RWPE1 (cell line): ENCODE data around the gene SMIM12.
"Not testable (repeated sequence)": the region's sequence is repeated elsewhere in the genome, so short reads cannot be mapped to it uniquely, and the experiment has no call there.

Source experiments
- CTCF ChIA-PET: fragments of 350-600 bp; sonication (Branson Sonifier 250); formaldehyde crosslinking; extraction: SDS; loops from one replicate; lab custom pipeline; 2021; lab: Yijun Ruan, JAX
- POLR2A ChIA-PET: fragments of 400-600 bp; formaldehyde crosslinking; extraction: SDS; loops from one replicate; lab custom pipeline; 2020; ENCODE audit warnings: antibody characterized with exemption; ENCODE audit not compliant: low non-redundant PET; lab: Yijun Ruan, JAX
- DNase-seq: peaks from one replicate; pipeline ENCODE4 v3.0.0; 2012; ENCODE audit warnings: low spot score
- H3K27ac ChIP-seq: fragments of 450-650 bp; 2 replicates; pipeline ENCODE4 v1.5.1; 2017
- TF ChIP-seq, protein P1 (sequence below): fragments of 450-650 bp; conservative IDR thresholded peaks from 2 replicates; pipeline ENCODE4 v1.5.1; 2017; ENCODE audit warnings: low read depth, mild to moderate bottlenecking

Gene SMIM12

DNA sequence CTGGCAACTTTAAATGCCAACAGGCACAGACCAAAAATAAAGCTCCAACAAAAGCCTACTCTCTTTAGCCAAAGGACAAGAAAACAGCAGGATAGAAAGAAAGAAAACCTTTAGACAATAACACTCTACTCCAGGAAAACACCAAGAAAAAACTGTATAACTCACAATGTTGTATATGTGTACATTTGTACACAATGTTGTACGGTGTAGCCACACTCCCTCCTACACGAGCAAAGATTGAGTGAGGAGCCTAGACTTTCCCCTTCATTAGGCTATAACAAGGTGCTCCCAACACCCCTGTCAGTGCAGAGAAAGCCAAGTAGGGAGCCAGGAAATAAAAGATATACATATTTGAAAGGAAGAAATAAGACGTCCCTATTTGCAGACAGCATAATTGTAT is 42.8 kb downstream of the SMIM12 start:
- DNase-seq = no peak
- H3K27ac ChIP-seq = no peak overlapping the region
- CTCF ChIA-PET = interaction anchor here (0.6 kb wide), 2 partner anchors 58 to 473 kb away, joined by 3 read pairs; no protein-coding TSS in a partner anchor
- TF ChIP-seq, protein P1, sequence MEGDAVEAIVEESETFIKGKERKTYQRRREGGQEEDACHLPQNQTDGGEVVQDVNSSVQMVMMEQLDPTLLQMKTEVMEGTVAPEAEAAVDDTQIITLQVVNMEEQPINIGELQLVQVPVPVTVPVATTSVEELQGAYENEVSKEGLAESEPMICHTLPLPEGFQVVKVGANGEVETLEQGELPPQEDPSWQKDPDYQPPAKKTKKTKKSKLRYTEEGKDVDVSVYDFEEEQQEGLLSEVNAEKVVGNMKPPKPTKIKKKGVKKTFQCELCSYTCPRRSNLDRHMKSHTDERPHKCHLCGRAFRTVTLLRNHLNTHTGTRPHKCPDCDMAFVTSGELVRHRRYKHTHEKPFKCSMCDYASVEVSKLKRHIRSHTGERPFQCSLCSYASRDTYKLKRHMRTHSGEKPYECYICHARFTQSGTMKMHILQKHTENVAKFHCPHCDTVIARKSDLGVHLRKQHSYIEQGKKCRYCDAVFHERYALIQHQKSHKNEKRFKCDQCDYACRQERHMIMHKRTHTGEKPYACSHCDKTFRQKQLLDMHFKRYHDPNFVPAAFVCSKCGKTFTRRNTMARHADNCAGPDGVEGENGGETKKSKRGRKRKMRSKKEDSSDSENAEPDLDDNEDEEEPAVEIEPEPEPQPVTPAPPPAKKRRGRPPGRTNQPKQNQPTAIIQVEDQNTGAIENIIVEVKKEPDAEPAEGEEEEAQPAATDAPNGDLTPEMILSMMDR = no peak
- POLR2A ChIA-PET = no interaction called here

GRCh38 chr1:34816332-34816731 is 43.2 kb downstream of the SMIM12 start:
- POLR2A ChIA-PET = no interaction called here

GRCh38 chr1:34810781-34811180 is 48.8 kb downstream of the SMIM12 start:
- H3K27ac ChIP-seq, POLR2A ChIA-PET, DNase-seq, CTCF ChIA-PET: not testable (repeated sequence)

More at GRCh38 chr1:34816332-34816731, 43.2 kb downstream of the SMIM12 start:
- DNase-seq = no peak
- CTCF ChIA-PET = interaction anchor here (0.6 kb wide), 1 partner anchor 58 kb away, joined by 3 read pairs; no protein-coding TSS in a partner anchor
- no peak overlapping the region for H3K27ac ChIP-seq
- TF ChIP-seq, protein P1 = no peak

DNA sequence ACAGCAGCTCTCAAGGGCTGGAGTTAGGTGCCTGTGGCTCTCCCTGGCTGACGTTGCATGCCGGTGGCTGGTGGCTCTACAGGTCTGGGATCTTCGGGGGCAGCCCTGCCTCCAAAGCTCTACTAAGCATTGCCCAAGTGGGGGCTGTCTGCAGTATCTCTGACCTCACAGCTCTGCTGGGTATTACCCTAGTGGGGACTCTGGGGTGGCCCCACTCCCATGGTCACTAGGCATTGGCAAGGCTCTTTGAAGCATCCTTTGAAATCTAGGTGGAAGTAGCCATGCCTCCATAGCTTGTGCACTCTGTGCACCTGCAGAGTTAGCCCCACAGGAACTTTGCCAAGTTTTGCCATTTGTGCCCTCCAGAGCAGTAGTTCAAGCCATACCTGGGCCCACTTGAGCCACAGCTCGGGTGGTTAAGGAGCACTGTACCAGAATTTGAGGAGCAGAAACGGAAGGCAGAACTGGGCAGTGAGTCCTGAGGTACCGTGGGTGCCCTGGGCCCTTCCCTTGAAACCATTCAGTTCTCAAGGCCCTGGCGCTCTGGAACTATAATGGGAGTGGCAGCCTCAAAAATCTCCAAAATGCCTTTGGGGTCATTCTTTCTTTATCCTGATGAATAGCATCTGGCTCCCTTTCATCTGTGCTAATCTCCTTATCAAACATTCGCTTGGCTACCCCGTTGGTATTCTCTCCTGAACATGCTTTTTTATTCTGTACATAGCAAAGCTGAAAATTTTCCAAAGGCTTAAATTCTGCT is 51.3 kb downstream of the SMIM12 start:
- POLR2A ChIA-PET = no interaction called here
- CTCF ChIA-PET = no interaction called here
- DNase-seq = no peak
- no peak overlapping the region for H3K27ac ChIP-seq
- TF ChIP-seq, protein P1 = no peak

- TF ChIP-seq, protein P1 = no peak
- peak; percentile 21 for DNase-seq
- H3K27ac ChIP-seq = no peak overlapping the region
- POLR2A ChIA-PET = no interaction called here
- CTCF ChIA-PET = no interaction called here
These were observed 53.2 kb downstream of the SMIM12 start for GRCh38 chr1:34806396-34806795.

DNA sequence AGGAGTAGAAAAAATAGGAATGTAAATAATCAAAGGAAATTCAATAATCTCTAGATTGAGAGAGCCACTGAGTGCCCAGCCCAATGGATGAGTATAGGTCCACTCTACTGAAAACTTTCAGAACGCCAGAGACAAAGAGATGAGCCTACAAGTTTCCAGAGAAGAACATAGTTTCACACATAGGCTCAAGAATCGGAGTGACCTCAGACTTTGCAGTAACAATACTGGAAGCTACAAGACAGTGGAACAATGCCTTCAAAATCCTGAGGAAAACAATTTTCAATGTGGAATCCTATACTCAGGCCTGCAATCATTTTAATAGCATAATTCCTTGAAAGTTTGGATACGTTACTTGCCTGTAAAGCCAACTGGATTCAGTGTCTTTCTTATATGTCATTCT is 55.8 kb downstream of the SMIM12 start:
- H3K27ac ChIP-seq = no peak overlapping the region
- POLR2A ChIA-PET = no interaction called here
- DNase-seq = no peak
- CTCF ChIA-PET = interaction anchor here (1.4 kb wide), 1 partner anchor 49 kb away, joined by 3 read pairs; no protein-coding TSS in a partner anchor
- TF ChIP-seq, protein P1 = no peak
